GM23338 (cell line): ENCODE results near the gene CLIC5.

Experiments used
- JUNB ChIP-seq: IDR thresholded peaks from one replicate; pipeline ENCODE4 v1.6.1; 2016; ENCODE audit warnings: antibody characterized with exemption; ENCODE audit not compliant: unreplicated experiment
- POLR2AphosphoS5 ChIP-seq: IDR thresholded peaks from 2 replicates; pipeline ENCODE4 v1.6.1; 2016; ENCODE audit warnings: antibody characterized with exemption, low read depth
- TF ChIP-seq, protein P1 (sequence below): IDR thresholded peaks from one replicate; pipeline ENCODE4 v1.6.1; 2018; ENCODE audit warnings: antibody characterized with exemption; ENCODE audit not compliant: unreplicated experiment
- TF ChIP-seq, protein P2 (sequence below), 2 experiments: fragments of 200-600 bp in 1 of 2; sonication (generic) in 1 of 2; conservative IDR thresholded peaks; 2 replicates each; pipeline versions ENCODE4 v1.5.1 to v1.6.1; 2016 to 2017; ENCODE audit warnings: antibody characterized with exemption in 2 of 2, low read depth in 2 of 2, mild to moderate bottlenecking in 2 of 2, moderate library complexity in 1 of 2

DNA sequence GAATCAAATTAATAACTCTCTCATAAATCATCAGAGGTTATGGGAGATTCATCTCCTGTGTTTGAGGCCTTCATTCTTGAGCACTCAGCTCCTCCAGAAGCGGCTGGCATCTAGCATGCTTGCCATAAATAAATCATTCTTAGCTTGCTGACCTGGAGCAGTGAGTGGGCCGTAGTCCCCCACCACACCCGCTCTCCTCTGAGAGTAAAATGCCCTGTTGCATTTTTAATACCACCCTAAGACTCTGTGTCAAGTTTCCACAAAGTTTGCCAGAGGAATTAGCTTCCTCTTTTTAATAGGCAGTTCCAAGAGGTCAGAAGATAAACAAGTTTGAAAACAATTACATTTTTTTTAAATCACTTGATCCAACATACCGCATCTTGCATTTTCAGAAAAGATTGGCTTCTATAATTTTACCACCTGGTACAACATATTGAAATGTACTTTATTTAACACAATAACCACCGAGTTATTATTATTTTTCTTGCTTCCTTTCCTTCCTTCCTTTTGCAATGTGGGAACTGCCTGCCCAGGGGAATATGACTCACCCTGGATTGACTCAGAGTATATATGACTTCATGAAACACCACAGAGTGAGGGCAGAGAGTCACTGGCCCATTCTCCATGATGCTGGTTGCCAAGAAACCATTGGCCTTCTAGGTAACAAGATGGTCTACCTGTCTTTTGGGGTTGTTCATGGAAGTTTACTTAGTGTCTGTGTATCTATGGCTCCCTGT is 29.4 kb upstream of the CLIC5 start:
- TF ChIP-seq, protein P1, sequence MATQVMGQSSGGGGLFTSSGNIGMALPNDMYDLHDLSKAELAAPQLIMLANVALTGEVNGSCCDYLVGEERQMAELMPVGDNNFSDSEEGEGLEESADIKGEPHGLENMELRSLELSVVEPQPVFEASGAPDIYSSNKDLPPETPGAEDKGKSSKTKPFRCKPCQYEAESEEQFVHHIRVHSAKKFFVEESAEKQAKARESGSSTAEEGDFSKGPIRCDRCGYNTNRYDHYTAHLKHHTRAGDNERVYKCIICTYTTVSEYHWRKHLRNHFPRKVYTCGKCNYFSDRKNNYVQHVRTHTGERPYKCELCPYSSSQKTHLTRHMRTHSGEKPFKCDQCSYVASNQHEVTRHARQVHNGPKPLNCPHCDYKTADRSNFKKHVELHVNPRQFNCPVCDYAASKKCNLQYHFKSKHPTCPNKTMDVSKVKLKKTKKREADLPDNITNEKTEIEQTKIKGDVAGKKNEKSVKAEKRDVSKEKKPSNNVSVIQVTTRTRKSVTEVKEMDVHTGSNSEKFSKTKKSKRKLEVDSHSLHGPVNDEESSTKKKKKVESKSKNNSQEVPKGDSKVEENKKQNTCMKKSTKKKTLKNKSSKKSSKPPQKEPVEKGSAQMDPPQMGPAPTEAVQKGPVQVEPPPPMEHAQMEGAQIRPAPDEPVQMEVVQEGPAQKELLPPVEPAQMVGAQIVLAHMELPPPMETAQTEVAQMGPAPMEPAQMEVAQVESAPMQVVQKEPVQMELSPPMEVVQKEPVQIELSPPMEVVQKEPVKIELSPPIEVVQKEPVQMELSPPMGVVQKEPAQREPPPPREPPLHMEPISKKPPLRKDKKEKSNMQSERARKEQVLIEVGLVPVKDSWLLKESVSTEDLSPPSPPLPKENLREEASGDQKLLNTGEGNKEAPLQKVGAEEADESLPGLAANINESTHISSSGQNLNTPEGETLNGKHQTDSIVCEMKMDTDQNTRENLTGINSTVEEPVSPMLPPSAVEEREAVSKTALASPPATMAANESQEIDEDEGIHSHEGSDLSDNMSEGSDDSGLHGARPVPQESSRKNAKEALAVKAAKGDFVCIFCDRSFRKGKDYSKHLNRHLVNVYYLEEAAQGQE, result no peak
- TF ChIP-seq JUNB, result no peak
- TF ChIP-seq, protein P2, sequence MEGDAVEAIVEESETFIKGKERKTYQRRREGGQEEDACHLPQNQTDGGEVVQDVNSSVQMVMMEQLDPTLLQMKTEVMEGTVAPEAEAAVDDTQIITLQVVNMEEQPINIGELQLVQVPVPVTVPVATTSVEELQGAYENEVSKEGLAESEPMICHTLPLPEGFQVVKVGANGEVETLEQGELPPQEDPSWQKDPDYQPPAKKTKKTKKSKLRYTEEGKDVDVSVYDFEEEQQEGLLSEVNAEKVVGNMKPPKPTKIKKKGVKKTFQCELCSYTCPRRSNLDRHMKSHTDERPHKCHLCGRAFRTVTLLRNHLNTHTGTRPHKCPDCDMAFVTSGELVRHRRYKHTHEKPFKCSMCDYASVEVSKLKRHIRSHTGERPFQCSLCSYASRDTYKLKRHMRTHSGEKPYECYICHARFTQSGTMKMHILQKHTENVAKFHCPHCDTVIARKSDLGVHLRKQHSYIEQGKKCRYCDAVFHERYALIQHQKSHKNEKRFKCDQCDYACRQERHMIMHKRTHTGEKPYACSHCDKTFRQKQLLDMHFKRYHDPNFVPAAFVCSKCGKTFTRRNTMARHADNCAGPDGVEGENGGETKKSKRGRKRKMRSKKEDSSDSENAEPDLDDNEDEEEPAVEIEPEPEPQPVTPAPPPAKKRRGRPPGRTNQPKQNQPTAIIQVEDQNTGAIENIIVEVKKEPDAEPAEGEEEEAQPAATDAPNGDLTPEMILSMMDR (conservative IDR thresholded peaks at IDR 0.05; ENCODE audit: low read depth in 2 of 2), result no peak
- TF ChIP-seq POLR2AphosphoS5, result no peak
